ENCODE data around the gene CPNE2.

CPNE2 gene

DNA sequence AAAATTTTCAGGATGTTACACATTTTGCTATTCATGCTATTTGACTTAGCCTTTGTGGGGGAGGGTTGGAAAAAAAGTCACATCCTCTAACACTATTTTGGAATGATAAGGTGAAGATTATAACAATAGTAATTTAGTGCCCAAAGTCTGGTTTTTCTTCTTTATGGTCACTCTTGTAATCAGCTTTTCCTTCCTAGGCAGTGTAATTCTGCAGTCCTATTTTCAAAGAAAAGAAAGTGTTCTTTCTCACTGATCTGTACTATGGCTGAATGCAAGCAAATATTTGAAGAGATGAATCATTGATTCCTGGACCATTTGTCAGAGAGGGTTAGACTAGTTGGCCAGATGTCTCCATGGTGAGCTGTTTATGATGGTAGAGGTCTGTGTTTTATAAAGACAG lies 102.1 kb downstream of the CPNE2 start:
- DNase-seq (ENCODE audit: low read depth): peak; percentile 75

DNA sequence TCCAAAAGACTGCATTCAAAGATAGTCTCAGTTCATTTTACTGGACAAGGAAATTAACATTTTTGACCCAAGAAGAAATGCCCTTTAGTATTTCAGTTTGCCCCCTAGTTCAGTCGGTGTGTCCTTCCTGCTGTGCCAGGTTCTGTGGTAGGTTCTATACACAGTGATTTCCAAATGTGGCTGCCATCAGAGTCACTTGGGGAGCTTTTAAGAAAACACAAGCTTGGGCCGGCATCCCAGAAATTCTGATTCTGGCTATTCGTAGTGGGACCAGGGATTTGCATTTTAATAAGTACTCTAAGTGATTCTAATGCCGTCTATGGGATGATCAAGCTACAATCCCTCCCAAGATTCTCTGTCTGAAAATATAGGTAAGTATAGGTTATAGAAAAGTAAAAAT lies 103.9 kb downstream of the CPNE2 start:
- DNase-seq (ENCODE audit: low read depth): peak; percentile 5

GRCh38 chr16:57196753-57197152 lies 104.4 kb downstream of the CPNE2 start:
- DNase-seq (ENCODE audit: low read depth): no peak

Data from fibroblast of gingiva (primary cell).